ENCODE measurements around the gene SP7. TPM values are rescaled to one million over a fixed set of nuclear protein-coding genes. Genes with fewer than 3 reads are reported as not detected.
"Not testable (repeated sequence)": the region's sequence is repeated elsewhere in the genome, so short reads cannot be mapped to it uniquely, and the experiment has no call there.

The SP7 gene
- total RNA-seq, 1 experiment from 2014 or later = not detected

DNA sequence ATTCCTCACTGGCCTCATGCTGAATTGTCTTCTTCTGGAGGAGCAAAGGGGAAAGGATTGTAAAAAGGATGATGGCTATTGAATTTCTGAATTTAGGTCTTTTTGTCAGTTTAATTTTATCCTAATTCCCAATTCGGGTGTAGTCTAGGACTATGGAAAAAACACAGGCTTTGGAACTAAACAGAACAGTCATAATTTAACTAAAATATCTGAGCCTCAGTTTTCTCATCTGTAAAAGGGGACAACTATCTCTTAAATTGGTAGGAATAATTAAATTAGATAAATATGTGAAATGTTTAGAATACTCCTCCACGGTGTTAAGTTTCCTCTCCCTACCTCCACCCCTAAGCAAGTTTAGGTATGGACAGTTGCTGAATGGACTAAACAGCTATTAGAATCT is 40.6 kb upstream of the SP7 start:
- no peaks in the 10 kb centered on the region for H3K9me3 ChIP-seq (ENCODE audit: control insufficient read depth, insufficient read depth, low read depth, low read length)
- H3K36me3 ChIP-seq (ENCODE audit: control insufficient read depth, insufficient read depth, low read length) = no peaks in the 10 kb centered on the region
- peaks cover 31% of the 10 kb centered on the region for H3K4me1 ChIP-seq (ENCODE audit: control insufficient read depth, insufficient read depth, low read length)
- CTCF ChIA-PET = no interaction called here
- POLR2A ChIA-PET = interaction anchor here (0.6 kb wide), 2 partner anchors 63 to 494 kb away, joined by 3 to 4 read pairs; no protein-coding TSS in a partner anchor
- intact Hi-C loops (cut with micrococcal nuclease; ENCODE audit: unreplicated experiment) (no loop called here), in situ Hi-C loops (cut with HindIII; ENCODE audit: low pct_unique_long_range_greater_than_20kb, low sequenced_read_pairs) (no loop called here)
- no peak for TF ChIP-seq SIN3A (IDR thresholded peaks at IDR 0.05; ENCODE audit: borderline replicate concordance, insufficient read depth, low read depth, low read length)
- BruUV-seq (replicated peaks) = no TSS peak
- H3K27ac ChIP-seq (ENCODE audit: low read length) = peak overlapping the region; percentile 55; the same call in 1 of the 2 replicates
- ATAC-seq (no peak), DNase-seq (ENCODE audit: low read depth, low spot score) (no peak)
- H3K27me3 ChIP-seq (ENCODE audit: control insufficient read depth, insufficient read depth, low read length) = no peaks in the 10 kb centered on the region
- no peak overlapping the region for H3K4me3 ChIP-seq (ENCODE audit: low read depth in 2 of 2, low read length in 2 of 2)

DNA sequence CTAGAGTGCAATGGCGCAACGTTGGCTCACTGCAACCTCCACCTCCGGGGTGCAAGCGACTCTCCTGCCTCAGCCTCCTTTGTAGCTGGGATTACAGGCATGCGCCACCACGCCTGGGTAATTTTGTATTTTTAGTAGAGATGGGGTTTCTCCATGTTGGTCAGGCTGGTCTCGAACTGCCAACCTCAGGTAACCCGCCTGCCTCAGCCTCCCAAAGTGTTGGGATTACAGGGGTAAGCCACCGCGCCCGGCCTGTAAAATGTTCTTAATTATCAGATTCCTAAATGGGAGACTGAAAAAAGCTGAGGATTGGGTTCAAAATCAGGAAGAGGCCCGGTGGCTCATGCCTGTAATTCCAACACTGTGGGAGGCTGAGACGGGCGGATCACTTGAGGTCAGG is 38.1 kb upstream of the SP7 start:
- H3K36me3 ChIP-seq (ENCODE audit: control insufficient read depth, insufficient read depth, low read length); POLR2A ChIA-PET; H3K27me3 ChIP-seq (ENCODE audit: control insufficient read depth, insufficient read depth, low read length); in situ Hi-C loops (cut with HindIII; ENCODE audit: low pct_unique_long_range_greater_than_20kb, low sequenced_read_pairs); DNase-seq (ENCODE audit: low read depth, low spot score); ATAC-seq; H3K4me3 ChIP-seq (ENCODE audit: low read depth in 2 of 2, low read length in 2 of 2); H3K9me3 ChIP-seq (ENCODE audit: control insufficient read depth, insufficient read depth, low read depth, low read length); intact Hi-C loops (cut with micrococcal nuclease; ENCODE audit: unreplicated experiment); CTCF ChIA-PET; BruUV-seq (replicated peaks): not testable (repeated sequence)
- Histone ChIP-seq H3K4me1 (ENCODE audit: control insufficient read depth, insufficient read depth, low read length) (peaks cover 29% of the 10 kb centered on the region), H3K27ac (ENCODE audit: low read length) (peak overlapping the region; percentile 89)

GRCh38 chr12:53373554-53374133 is 37.5 kb upstream of the SP7 start:
- in situ Hi-C loops (cut with HindIII; ENCODE audit: low pct_unique_long_range_greater_than_20kb, low sequenced_read_pairs); H3K36me3 ChIP-seq (ENCODE audit: control insufficient read depth, insufficient read depth, low read length); H3K27me3 ChIP-seq (ENCODE audit: control insufficient read depth, insufficient read depth, low read length); intact Hi-C loops (cut with micrococcal nuclease; ENCODE audit: unreplicated experiment); BruUV-seq (replicated peaks); DNase-seq (ENCODE audit: low read depth, low spot score); H3K4me3 ChIP-seq (ENCODE audit: low read depth in 2 of 2, low read length in 2 of 2); H3K9me3 ChIP-seq (ENCODE audit: control insufficient read depth, insufficient read depth, low read depth, low read length); ATAC-seq; POLR2A ChIA-PET: not testable (repeated sequence)
- H3K4me1 ChIP-seq (ENCODE audit: control insufficient read depth, insufficient read depth, low read length) = peaks cover 29% of the 10 kb centered on the region
- H3K27ac ChIP-seq (ENCODE audit: low read length) = peak overlapping the region; percentile 89
- CTCF ChIA-PET = interaction anchor here (1.7 kb wide), 1 partner anchor 21 kb away, joined by 9 read pairs; no protein-coding TSS in a partner anchor

- ChIA-PET POLR2A (interaction anchor here (0.6 kb wide), 1 partner anchor 53 kb away, joined by 5 read pairs; no protein-coding TSS in a partner anchor), CTCF (interaction anchor here (0.7 kb wide), 1 partner anchor 76 kb away, joined by 12 read pairs; no protein-coding TSS in a partner anchor)
- TF ChIP-seq SIN3A (IDR thresholded peaks at IDR 0.05; ENCODE audit: borderline replicate concordance, insufficient read depth, low read depth, low read length) (no peak), POLR2AphosphoS5 (IDR thresholded peaks at IDR 0.05; ENCODE audit: low read depth, low read length) (no peak), TCF7L2 (IDR thresholded peaks at IDR 0.05; ENCODE audit: low read depth, low read length) (no peak), REST (IDR thresholded peaks at IDR 0.05; ENCODE audit: insufficient read depth in 1 of 2, low read depth in 2 of 2, low read length in 1 of 2) (no peak)
- TF ChIP-seq, protein P1, sequence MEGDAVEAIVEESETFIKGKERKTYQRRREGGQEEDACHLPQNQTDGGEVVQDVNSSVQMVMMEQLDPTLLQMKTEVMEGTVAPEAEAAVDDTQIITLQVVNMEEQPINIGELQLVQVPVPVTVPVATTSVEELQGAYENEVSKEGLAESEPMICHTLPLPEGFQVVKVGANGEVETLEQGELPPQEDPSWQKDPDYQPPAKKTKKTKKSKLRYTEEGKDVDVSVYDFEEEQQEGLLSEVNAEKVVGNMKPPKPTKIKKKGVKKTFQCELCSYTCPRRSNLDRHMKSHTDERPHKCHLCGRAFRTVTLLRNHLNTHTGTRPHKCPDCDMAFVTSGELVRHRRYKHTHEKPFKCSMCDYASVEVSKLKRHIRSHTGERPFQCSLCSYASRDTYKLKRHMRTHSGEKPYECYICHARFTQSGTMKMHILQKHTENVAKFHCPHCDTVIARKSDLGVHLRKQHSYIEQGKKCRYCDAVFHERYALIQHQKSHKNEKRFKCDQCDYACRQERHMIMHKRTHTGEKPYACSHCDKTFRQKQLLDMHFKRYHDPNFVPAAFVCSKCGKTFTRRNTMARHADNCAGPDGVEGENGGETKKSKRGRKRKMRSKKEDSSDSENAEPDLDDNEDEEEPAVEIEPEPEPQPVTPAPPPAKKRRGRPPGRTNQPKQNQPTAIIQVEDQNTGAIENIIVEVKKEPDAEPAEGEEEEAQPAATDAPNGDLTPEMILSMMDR (IDR thresholded peaks at IDR 0.05) = no peak
- ATAC-seq (no peak), DNase-seq (ENCODE audit: low read depth, low spot score) (no peak)
- H3K27ac ChIP-seq (ENCODE audit: low read length) = no peak overlapping the region
- no peaks in the 10 kb centered on the region for H3K27me3 ChIP-seq (ENCODE audit: control insufficient read depth, insufficient read depth, low read length)
- H3K4me3 ChIP-seq (ENCODE audit: low read depth in 2 of 2, low read length in 2 of 2) = no peak overlapping the region
- H3K36me3 ChIP-seq (ENCODE audit: control insufficient read depth, insufficient read depth, low read length) = no peaks in the 10 kb centered on the region
- BruUV-seq (replicated peaks) = no TSS peak
- in situ Hi-C loops (cut with HindIII; ENCODE audit: low pct_unique_long_range_greater_than_20kb, low sequenced_read_pairs) = no loop called here
- peaks cover 7% of the 10 kb centered on the region; the same call in 1 of the 2 replicates for H3K4me1 ChIP-seq (ENCODE audit: control insufficient read depth, insufficient read depth, low read length)
- intact Hi-C loops (cut with micrococcal nuclease; ENCODE audit: unreplicated experiment) = no loop called here
- H3K9me3 ChIP-seq (ENCODE audit: control insufficient read depth, insufficient read depth, low read depth, low read length) = no peaks in the 10 kb centered on the region
Observed at GRCh38 chr12:53365245-53365904, 29.2 kb upstream of the SP7 start.

- in situ Hi-C loops (cut with HindIII; ENCODE audit: low pct_unique_long_range_greater_than_20kb, low sequenced_read_pairs); POLR2A ChIA-PET; BruUV-seq (replicated peaks); H3K36me3 ChIP-seq (ENCODE audit: control insufficient read depth, insufficient read depth, low read length); H3K4me1 ChIP-seq (ENCODE audit: control insufficient read depth, insufficient read depth, low read length); H3K9me3 ChIP-seq (ENCODE audit: control insufficient read depth, insufficient read depth, low read depth, low read length); H3K27ac ChIP-seq (ENCODE audit: low read length); DNase-seq (ENCODE audit: low read depth, low spot score); H3K27me3 ChIP-seq (ENCODE audit: control insufficient read depth, insufficient read depth, low read length); H3K4me3 ChIP-seq (ENCODE audit: low read depth in 2 of 2, low read length in 2 of 2); ATAC-seq; intact Hi-C loops (cut with micrococcal nuclease; ENCODE audit: unreplicated experiment): not testable (repeated sequence)
- CTCF ChIA-PET = interaction anchor here (0.8 to 1.2 kb wide), 3 partner anchors 8 to 115 kb away, joined by 3 to 4 read pairs (median 3); no protein-coding TSS in a partner anchor
Observed at GRCh38 chr12:53361638-53362037, 25.5 kb upstream of the SP7 start.

All from Panc1 (cell line).